ENCODE results near the gene EFCAB6.

EFCAB6 gene

GRCh38 chr22:43827926-43828724 is 16.0 kb upstream of the EFCAB6 start:
- no peak overlapping the region for H3K4me2 ChIP-seq (ENCODE audit: insufficient read depth, low read length)
- no peak overlapping the region for H3K4me3 ChIP-seq (ENCODE audit: low read depth in 1 of 2, low read length in 2 of 2)
- H3K36me3 ChIP-seq (ENCODE audit: insufficient read depth, low read length) = no peaks in the 10 kb centered on the region
- no peaks in the 10 kb centered on the region for H3K4me1 ChIP-seq (ENCODE audit: insufficient read depth, low read length)
- no peak for DNase-seq
- H3K27me3 ChIP-seq (ENCODE audit: insufficient read depth, low read length, poor library complexity) = no peaks in the 10 kb centered on the region
- no peak overlapping the region for H3K9ac ChIP-seq (ENCODE audit: low read depth, low read length)
- no peak overlapping the region for H2AFZ ChIP-seq (ENCODE audit: low read depth, low read length)
- no peaks in the 10 kb centered on the region for H3K79me2 ChIP-seq (ENCODE audit: insufficient read depth, low read length)
- no peak for ATAC-seq (ENCODE audit: insufficient read depth, low read depth)
- no peak for TF ChIP-seq EZH2 (IDR thresholded peaks at IDR 0.05; ENCODE audit: borderline replicate concordance, low read depth, low read length, severe bottlenecking)
- TF ChIP-seq CTCF (IDR thresholded peaks at IDR 0.05; ENCODE audit: borderline replicate concordance, extremely low read depth, low read length, poor library complexity, severe bottlenecking) = no peak
- no peak overlapping the region for H3K27ac ChIP-seq (ENCODE audit: low read length)
- H3K9me3 ChIP-seq (ENCODE audit: insufficient read depth, low read length, severe bottlenecking) = no peaks in the 10 kb centered on the region
- 0 out of 2 replicates have a peak, but pooled peaks cover 4% of the 10 kb centered on the region for H4K20me1 ChIP-seq (ENCODE audit: insufficient read depth, low read length)

GRCh38 chr22:43827003-43827735 is 15.1 kb upstream of the EFCAB6 start:
- ATAC-seq (ENCODE audit: insufficient read depth, low read depth) = no peak
- no peak overlapping the region for H3K9ac ChIP-seq (ENCODE audit: low read depth, low read length)
- H3K4me3 ChIP-seq (ENCODE audit: low read depth in 1 of 2, low read length in 2 of 2) = no peak overlapping the region
- no peak overlapping the region for H3K4me2 ChIP-seq (ENCODE audit: insufficient read depth, low read length)
- H4K20me1 ChIP-seq (ENCODE audit: insufficient read depth, low read length) = 0 out of 2 replicates have a peak, but pooled peaks cover 4% of the 10 kb centered on the region
- H3K36me3 ChIP-seq (ENCODE audit: insufficient read depth, low read length) = no peaks in the 10 kb centered on the region
- H3K79me2 ChIP-seq (ENCODE audit: insufficient read depth, low read length) = no peaks in the 10 kb centered on the region
- no peaks in the 10 kb centered on the region for H3K9me3 ChIP-seq (ENCODE audit: insufficient read depth, low read length, severe bottlenecking)
- TF ChIP-seq EZH2 (IDR thresholded peaks at IDR 0.05; ENCODE audit: borderline replicate concordance, low read depth, low read length, severe bottlenecking) = no peak
- no peak for TF ChIP-seq CTCF (IDR thresholded peaks at IDR 0.05; ENCODE audit: borderline replicate concordance, extremely low read depth, low read length, poor library complexity, severe bottlenecking)
- no peaks in the 10 kb centered on the region for H3K4me1 ChIP-seq (ENCODE audit: insufficient read depth, low read length)
- H3K27ac ChIP-seq (ENCODE audit: low read length) = no peak overlapping the region
- H2AFZ ChIP-seq (ENCODE audit: low read depth, low read length) = no peak overlapping the region
- no peak for DNase-seq
- no peaks in the 10 kb centered on the region for H3K27me3 ChIP-seq (ENCODE audit: insufficient read depth, low read length, poor library complexity)

- Histone ChIP-seq H3K4me1 (ENCODE audit: insufficient read depth, low read length) (no peaks in the 10 kb centered on the region), H3K79me2 (ENCODE audit: insufficient read depth, low read length) (no peaks in the 10 kb centered on the region), H3K36me3 (ENCODE audit: insufficient read depth, low read length) (no peaks in the 10 kb centered on the region), H3K9ac (ENCODE audit: low read depth, low read length) (no peak overlapping the region), H3K27ac (ENCODE audit: low read length) (no peak overlapping the region), H2AFZ (ENCODE audit: low read depth, low read length) (no peak overlapping the region), H3K4me3 (ENCODE audit: low read depth in 1 of 2, low read length in 2 of 2) (no peak overlapping the region), H3K4me2 (ENCODE audit: insufficient read depth, low read length) (no peak overlapping the region), H4K20me1 (ENCODE audit: insufficient read depth, low read length) (0 out of 2 replicates have a peak, but pooled peaks cover 6% of the 10 kb centered on the region), H3K27me3 (ENCODE audit: insufficient read depth, low read length, poor library complexity) (no peaks in the 10 kb centered on the region), H3K9me3 (ENCODE audit: insufficient read depth, low read length, severe bottlenecking) (no peaks in the 10 kb centered on the region)
- DNase-seq (no peak), ATAC-seq (ENCODE audit: insufficient read depth, low read depth) (no peak)
- no peak for TF ChIP-seq EZH2 (IDR thresholded peaks at IDR 0.05; ENCODE audit: borderline replicate concordance, low read depth, low read length, severe bottlenecking)
- peak; percentile 29 for TF ChIP-seq CTCF (IDR thresholded peaks at IDR 0.05; ENCODE audit: borderline replicate concordance, extremely low read depth, low read length, poor library complexity, severe bottlenecking)
These were observed 14.3 kb upstream of the EFCAB6 start for GRCh38 chr22:43826142-43827002.
